ENCODE results near the gene KLF12.

- TF ChIP-seq, protein P1, sequence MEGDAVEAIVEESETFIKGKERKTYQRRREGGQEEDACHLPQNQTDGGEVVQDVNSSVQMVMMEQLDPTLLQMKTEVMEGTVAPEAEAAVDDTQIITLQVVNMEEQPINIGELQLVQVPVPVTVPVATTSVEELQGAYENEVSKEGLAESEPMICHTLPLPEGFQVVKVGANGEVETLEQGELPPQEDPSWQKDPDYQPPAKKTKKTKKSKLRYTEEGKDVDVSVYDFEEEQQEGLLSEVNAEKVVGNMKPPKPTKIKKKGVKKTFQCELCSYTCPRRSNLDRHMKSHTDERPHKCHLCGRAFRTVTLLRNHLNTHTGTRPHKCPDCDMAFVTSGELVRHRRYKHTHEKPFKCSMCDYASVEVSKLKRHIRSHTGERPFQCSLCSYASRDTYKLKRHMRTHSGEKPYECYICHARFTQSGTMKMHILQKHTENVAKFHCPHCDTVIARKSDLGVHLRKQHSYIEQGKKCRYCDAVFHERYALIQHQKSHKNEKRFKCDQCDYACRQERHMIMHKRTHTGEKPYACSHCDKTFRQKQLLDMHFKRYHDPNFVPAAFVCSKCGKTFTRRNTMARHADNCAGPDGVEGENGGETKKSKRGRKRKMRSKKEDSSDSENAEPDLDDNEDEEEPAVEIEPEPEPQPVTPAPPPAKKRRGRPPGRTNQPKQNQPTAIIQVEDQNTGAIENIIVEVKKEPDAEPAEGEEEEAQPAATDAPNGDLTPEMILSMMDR (IDR thresholded peaks at IDR 0.05) = no peak
- TF ChIP-seq POLR2A (IDR thresholded peaks at IDR 0.05) = no peak
Observed at GRCh38 chr13:74171641-74172040, 37.4 kb upstream of the KLF12 start.
